Fibroblast of skin of right quadriceps (primary cell): ENCODE measurements around the gene C20orf96.

Source experiments
- DNase-seq: peaks from one replicate; pipeline ENCODE4 v3.0.0-alpha.2; 2013

C20orf96 gene

GRCh38 chr20:312067-312466 is 21.5 kb upstream of the C20orf96 start:
- no peak for DNase-seq

DNA sequence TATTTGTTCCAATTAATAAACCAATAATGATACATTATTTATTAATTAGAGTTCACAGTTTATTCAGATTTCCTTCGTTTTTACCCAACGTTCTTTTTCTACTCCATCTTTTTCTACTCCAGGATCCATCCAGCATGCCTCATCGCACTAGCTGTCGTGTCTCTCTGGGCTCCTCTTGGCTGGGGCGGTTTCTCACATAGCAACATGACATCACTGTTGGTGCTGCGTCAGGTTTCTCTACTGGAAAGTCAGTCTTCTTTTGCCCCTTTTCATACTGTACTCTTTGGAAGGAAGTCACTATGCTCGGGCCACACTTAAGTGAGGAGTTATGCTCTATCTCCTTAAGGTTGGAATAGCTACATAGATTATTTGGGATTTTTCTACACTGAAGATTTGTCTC is 21.1 kb upstream of the C20orf96 start:
- no peak for DNase-seq

DNA sequence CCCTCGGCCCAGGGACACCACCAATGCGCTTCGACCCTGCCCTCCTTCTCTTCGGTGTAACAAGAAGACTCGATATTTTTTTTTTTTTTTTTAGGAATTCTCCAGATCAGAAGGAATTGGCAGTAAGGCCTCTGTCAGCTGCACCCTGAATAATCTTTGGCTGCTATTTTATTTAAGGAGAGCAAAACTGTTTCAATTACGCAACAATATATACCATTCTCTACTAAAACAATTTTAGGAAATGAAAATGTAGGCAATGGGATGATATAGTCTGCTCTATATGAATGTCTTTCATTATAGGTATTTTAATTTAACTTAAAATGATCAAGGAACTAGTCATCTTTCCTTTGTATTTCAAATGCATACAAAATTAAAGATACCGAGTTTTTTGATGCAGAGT is 20.1 kb upstream of the C20orf96 start:
- no peak for DNase-seq

DNA sequence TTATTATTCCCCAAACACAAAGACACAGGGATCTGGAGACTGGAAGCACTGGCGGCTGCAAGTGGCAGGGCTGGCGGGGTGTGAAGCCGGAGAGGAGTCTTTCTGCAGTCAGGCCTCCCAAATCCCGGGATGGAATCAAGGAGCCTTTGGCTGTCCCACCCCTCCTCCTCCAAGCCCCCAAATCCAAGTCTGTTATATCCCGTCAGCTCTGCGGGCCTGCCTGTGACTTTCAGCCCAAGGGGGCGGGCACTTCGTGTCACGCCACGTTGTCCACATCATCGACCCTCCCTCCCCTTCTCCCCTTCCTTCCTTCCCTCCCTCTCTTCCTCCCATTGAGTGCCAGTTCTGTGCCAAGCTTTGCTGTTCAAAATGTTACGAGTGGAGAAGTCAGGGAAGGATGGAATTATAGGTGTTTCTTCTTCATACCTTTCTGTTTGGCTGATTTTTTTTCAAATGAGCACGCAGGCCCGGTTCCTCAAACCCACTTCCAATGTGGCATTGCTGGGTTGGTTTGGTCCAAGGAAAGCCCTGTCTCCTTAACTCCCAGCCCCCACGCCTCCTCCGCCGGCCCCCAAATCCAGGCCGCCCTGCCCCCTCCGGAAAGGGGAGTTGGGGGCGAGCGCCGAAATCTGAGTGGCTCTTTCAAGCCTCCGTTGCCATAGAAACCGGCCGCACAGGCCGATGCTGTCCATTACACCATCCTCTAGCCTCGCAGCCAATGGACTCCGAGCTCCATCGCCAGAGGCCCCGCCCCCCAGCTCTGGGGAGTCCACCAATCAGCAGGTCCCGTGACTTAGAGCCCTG is 19.5 kb upstream of the C20orf96 start:
- DNase-seq: peak; percentile 100

DNA sequence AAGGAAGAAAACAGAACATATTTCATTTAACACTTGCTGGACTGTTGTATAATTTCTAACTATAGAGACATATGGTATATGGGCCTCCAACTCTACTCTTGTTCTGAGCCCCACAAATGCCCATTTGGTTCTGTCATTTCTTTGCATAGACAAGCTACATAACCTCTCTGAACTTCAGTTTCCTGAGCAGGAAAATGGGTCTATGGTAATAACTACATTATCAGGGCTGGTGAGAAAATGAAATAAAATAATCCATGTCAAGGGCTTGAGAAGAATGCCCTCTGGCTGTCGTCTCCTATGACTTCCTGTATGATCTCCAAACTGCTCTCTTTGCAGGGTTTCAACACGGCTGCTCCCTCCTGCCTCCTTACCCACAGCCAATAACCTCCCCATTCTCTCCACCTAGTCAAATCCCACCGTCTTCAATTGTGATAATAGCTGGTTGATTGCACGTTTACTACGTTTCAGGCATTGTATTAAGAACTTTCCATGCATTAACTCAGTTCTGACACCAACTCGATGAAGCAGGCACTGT is 18.8 kb upstream of the C20orf96 start:
- peak; percentile 59 for DNase-seq

DNA sequence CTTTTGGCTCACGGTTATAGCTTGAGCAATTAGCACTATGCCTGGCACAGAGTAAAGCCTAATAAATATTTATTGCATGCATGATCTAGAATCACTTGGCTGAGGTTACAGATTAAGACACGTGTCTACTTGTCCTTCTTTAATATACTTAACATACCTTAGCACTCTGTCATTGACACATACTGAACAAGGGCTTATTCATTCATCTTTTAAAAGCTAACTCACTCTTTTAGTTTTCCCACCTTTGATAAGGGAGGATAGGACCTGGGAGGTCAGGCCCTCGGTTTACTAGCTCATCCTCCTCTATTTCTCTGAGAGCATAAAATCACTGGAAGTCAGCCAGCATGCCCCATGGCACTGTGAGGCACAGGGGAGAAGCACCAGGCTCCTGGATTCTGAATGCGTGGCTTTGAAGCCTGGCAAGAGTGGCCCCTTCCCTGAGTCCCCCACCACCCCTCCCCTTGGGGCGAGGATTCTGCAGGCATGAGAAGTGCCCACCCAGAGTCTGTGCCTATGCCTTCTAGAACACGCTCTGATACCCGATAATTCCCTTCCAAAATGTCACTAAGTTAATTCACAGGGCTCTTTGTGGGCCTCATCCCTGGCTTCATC is 18.0 kb upstream of the C20orf96 start:
- no peak for DNase-seq

- DNase-seq: no peak
These were observed 15.2 kb upstream of the C20orf96 start for GRCh38 chr20:305745-306144.

DNA sequence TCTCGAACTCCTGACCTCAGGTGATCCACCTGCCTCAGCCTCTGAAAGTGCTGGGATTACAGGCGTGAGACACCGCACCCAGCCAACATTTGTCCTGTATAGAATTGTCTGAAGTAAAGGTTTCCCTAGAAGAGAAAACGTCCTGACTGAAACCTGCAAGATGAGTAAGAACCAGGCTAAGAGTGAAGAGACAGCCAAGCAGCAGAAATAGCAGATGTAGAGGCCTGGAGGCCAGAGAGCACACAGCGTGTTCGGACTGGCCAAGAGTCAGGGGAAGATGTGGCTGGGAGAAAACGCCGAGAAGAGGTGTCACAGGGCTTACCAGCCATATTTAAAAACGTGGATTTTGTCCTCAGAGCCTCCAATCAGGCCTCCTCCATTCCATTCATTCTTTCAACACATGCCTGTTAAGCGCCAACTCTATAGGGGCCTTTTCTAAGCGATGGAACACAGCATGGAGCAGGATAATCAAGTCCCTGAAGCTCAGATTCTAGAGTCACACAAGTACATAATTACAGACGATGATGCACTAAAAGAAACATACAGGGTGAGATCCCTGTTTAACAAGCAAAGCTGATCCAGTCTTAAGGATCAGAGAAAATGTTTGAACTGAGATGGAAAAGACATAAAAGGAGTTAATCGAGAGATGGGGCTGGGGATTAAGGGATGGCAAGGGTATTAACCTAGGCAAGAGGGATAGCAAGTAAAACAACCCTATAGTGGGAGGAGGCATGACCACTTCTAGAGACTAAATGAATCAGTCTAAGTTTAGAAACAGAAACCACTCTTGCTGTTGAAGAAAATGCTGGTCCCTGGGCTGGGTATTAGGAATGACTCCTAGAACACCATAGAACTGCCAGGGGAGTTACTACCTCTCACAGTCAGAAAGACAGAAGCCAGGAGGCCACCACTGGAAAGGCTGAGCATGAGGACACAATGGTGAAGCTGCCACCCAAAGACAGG is 11.6 kb upstream of the C20orf96 start:
- no peak for DNase-seq

GRCh38 chr20:300345-300990 is 9.9 kb upstream of the C20orf96 start:
- DNase-seq: no peak

GRCh38 chr20:298776-299391 is 8.3 kb upstream of the C20orf96 start:
- no peak for DNase-seq

- DNase-seq: peak; percentile 65
These were observed 7.6 kb upstream of the C20orf96 start for GRCh38 chr20:297925-298775.

DNA sequence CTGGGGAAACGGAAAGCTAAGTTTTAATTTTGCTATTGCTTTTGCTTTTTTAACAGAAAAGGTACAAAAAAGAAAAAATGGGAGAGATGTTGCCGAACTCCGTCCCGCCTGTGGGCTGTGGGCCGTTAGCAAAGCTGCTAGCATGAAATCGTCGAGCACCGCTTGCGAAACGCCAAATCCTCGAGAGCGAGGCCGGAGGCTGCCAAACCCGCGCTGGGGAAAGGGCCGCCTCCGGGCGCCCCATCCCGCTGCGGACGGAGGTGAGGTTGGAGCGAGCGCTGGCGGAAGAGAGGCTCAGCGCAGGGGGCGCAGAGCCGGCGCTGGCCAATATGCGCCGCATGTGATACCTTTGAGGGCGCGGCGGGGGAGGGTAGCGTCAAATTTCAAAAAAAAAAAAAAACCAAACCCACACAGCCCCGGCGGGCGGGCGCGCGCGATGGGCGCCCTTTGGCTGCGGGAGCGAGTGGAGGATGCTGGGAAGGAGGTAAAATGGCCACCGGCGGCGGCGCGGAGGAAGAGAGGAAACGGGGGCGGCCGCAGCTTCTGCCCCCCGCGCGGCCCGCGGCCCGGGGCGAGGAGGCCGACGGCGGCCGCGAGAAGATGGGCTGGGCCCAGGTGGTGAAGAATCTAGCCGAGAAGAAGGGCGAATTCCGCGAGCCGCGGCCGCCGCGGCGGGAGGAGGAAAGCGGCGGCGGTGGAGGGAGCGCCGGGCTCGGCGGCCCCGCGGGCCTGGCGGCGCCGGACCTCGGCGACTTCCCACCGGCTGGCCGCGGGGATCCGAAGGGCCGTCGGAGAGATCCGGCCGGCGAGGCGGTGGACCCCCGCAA is 6.8 kb upstream of the C20orf96 start, which contains the start of gene ZCCHC3:
ZCCHC3 (plus strand) TSS at position 473 of the 827 bp plus-strand sequence; CDS start at position 490, 17 bp downstream.
- peak; percentile 96 for DNase-seq

DNA sequence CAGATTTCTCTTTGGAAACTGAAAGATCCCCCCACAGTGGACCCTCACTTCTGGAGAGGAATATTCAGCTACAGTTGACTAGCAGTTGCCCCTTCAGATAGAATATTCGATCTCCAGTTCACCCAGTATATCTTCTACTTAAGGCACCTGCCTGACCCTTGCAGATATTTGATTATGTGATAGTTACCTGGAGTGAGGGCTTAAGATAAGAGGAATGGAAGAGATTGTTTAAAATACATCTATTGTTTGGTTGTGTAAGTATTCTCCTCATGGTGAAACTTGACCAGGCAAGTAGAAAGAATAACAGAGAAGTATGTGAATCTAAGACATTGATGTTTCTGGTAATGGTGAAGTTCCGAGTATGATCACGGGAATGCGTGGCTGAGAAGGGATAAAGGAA is 5.3 kb upstream of the C20orf96 start:
- no peak for DNase-seq

- no peak for DNase-seq
These were observed 4.1 kb upstream of the C20orf96 start for GRCh38 chr20:294602-295001.

GRCh38 chr20:289693-290083 is 862 bp downstream of the C20orf96 start:
- no peak for DNase-seq

DNA sequence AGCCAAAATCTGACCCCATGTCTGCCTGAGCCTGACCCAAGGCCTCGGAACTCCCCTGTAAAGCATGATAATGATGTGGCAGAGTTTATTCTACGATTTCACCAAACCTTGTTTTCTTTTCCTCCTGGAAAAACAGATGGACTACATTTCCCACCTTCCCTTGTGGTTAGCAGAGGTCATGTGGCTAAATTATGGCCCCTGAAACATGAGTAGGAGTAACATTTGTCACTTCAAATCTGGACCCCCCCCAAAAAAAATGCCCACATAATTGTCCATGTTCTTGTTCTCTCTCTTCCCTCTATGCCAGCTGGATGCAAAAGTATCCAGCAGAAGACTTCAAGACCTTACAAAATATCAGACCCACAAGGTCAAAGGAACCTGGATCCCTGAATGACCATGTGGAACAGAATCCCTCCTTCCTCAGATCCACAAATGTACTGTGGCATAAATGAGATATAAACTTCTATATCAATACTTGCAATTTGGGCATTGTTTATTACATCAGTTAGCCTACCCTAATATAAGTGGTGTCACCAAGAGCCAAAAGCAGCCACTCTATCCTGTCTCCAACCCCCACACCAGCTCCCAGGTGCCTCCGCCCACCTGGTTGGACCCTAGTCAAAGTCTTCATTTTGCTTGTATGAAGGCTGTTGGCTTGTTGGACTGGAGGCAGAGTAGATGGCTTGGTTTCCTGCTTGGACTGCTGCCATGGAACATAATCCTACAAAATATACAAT is 1.4 kb downstream of the C20orf96 start:
- no peak for DNase-seq

GRCh38 chr20:286508-286907 is 4.0 kb downstream of the C20orf96 start:
- DNase-seq: no peak

DNA sequence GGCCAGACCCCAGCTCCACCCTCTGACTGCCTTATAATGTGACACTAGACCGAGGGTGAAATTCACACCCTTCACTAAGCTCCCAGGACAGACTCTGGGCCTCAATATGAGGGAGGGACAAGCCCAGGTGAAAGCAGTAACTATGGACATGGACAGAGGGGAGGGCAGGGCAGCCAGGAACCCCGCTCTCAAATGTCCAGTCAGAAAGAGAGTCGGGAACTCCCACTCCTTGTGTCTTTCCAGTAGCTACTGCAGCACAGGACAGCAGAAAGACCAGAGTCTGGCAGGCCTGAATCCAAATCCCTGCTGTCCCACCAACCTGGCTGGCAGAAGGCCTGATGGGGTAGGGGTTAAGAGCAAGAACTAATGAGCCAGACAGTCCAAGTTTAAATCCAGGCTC is 6.4 kb downstream of the C20orf96 start:
- no peak for DNase-seq
